ENCODE results near the gene CPT1B. TPM values are rescaled to one million over a fixed set of nuclear protein-coding genes. Genes with fewer than 3 reads are reported as not detected.

The CPT1B gene
- total RNA-seq, 4 donors from 2014 or later, result 5.0 to 19.6 (median 14.6) TPM

DNA sequence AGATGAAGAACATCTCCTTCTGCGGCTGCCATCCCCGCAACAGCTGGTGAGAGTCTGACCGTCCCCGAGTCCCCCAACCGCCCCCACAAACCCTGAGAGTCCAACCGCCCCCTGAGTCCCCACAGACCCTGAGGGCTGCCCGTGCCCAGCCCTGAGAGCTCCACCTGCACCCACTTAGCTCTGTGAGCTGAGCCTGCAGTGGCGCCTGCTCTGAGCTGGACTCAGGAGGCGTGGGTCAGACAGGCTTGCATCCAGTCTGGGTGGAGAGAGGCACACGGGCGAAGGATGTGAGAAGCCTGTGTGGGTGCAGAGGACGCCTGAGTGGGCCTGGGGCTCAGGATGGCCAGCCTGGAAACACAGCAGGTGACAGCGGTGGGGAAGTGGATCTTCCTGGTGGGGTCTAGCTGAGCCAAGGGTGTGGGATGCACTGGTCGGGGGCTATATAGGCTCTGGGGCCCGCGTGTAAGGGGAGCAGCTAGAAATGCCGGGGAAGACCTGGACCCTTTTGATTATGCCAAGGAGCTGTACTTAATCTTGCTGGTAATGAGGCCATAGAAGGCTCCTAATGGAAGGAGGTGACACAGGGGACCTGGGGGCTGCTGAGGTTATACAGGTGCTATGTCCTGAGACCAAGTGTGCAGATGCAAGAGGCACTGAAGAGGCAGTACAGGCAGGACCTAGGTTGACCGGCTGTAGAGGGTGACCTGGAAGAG is 28.9 kb upstream of the CPT1B start:
- H3K9me3 ChIP-seq, result no peaks in the 10 kb centered on the region
- no peak overlapping the region for H3K4me3 ChIP-seq
- H3K4me1 ChIP-seq, result peaks cover 0 to 8% (median 4%) of the 10 kb centered on the region in 4 donors
- H3K27ac ChIP-seq (replicated peaks in 1 of 4), result no peak overlapping the region
- no peaks in the 10 kb centered on the region for H3K36me3 ChIP-seq
- 78% methylated on average over 10 of the region's 18 CpGs for WGBS
- intact Hi-C loops (cut with DNase I), result no loop called here
- no peak for DNase-seq (ENCODE audit: extremely low spot score)
- no peak for TF ChIP-seq POLR2AphosphoS5 (IDR thresholded peaks at IDR 0.05)
- no peak for TF ChIP-seq EP300 (IDR thresholded peaks at IDR 0.05)
- H3K27me3 ChIP-seq, result peaks cover 0 to 90% (median 12%) of the 10 kb centered on the region in 4 donors

- DNase-seq (ENCODE audit: extremely low spot score), result no peak
- TF ChIP-seq POLR2A (IDR thresholded peaks at IDR 0.05; ENCODE audit: low read depth) (no peak), CTCF (IDR thresholded peaks at IDR 0.05) (no peak), POLR2AphosphoS5 (IDR thresholded peaks at IDR 0.05) (no peak), EP300 (IDR thresholded peaks at IDR 0.05) (no peak)
Measured at GRCh38 chr22:50606165-50606945, 28.1 kb upstream of the CPT1B start.

DNA sequence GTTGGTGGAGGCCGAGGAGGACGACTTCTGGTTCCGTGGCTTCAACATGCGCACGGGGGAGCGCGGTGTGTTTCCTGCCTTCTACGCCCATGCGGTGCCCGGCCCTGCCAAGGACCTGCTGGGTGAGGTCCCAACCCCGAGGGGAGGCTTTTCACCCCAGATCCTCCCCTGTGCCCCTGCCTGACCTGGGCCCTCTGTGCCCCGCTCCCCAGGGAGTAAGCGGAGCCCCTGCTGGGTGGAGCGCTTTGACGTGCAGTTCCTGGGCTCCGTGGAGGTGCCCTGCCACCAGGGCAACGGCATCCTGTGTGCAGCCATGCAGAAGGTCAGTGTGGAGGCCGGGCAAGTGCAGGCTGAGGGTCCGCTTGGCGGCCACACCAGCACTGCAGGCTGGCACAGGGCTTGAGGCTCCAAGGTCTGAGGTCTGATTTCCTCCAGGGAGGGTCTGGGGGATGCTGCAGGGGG is 27.4 kb upstream of the CPT1B start:
- 87% methylated on average over 3 of the region's 20 CpGs for WGBS
- TF ChIP-seq POLR2A (IDR thresholded peaks at IDR 0.05; ENCODE audit: low read depth) (no peak), POLR2AphosphoS5 (IDR thresholded peaks at IDR 0.05) (no peak)
- intact Hi-C loops (cut with DNase I), result no loop called here

More at GRCh38 chr22:50606165-50606945, 28.1 kb upstream of the CPT1B start:
- Histone ChIP-seq H3K27me3 (peaks cover 0 to 92% (median 12%) of the 10 kb centered on the region in 4 donors), H3K27ac (replicated peaks in 1 of 4) (no peak overlapping the region), H3K36me3 (no peaks in the 10 kb centered on the region), H3K9me3 (no peaks in the 10 kb centered on the region), H3K4me1 (peaks cover under 1 to 12% (median 5%) of the 10 kb centered on the region in 4 donors), H3K4me3 (no peak overlapping the region)
- WGBS, result 93% methylated on average over 8 of the region's 19 CpGs
- intact Hi-C loops (cut with DNase I), result no loop called here

DNA sequence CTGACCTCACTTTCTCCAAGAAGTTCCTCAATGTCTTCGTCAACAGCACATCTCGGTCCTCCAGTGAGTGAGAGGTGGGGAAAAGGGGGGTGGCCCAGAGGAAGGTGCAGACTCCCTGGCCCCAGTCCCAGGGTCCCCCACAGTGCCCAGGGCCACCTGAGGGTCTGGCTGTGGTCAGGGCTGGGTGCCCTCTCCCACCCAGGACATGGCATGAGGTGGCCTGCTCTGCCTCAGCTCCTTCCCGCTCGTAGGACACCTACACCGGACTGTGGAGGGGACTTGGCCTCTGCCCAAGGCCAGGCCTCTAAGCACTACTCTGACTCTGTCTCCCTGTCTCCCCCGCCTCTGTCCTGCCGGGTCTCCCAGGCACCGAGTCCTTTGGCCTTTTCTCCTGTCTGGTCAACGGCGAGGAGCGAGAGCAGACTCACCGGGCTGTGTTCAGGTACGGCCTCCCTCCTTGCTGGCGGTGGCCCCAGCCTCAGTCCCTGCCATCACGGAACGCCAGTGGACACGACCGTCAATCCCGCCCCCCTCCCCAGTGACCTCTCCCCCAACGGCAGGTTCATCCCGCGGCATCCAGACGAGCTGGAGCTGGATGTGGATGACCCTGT is 26.9 kb upstream of the CPT1B start:
- no peak for DNase-seq (ENCODE audit: extremely low spot score)
- Histone ChIP-seq H3K27me3 (peaks cover 0 to 93% (median 13%) of the 10 kb centered on the region in 4 donors), H3K36me3 (no peaks in the 10 kb centered on the region), H3K4me3 (no peak overlapping the region), H3K27ac (replicated peaks in 1 of 4) (no peak overlapping the region), H3K9me3 (no peaks in the 10 kb centered on the region), H3K4me1 (peaks cover 7 to 24% (median 15%) of the 10 kb centered on the region in 4 donors)
- intact Hi-C loops (cut with DNase I), result no loop called here
- WGBS, result 84% methylated on average over 23 of the region's 23 CpGs
- TF ChIP-seq CTCF (IDR thresholded peaks at IDR 0.05) (no peak), POLR2AphosphoS5 (IDR thresholded peaks at IDR 0.05) (no peak), POLR2A (IDR thresholded peaks at IDR 0.05; ENCODE audit: low read depth) (no peak), EP300 (IDR thresholded peaks at IDR 0.05) (no peak)

More for the DNA sequence above, 27.4 kb upstream of the CPT1B start:
- Histone ChIP-seq H3K36me3 (no peaks in the 10 kb centered on the region), H3K4me3 (no peak overlapping the region), H3K9me3 (no peaks in the 10 kb centered on the region), H3K27ac (replicated peaks in 1 of 4) (no peak overlapping the region), H3K27me3 (peaks cover 0 to 91% (median 12%) of the 10 kb centered on the region in 4 donors), H3K4me1 (peaks cover 4 to 19% (median 11%) of the 10 kb centered on the region in 4 donors)
- no peak for DNase-seq (ENCODE audit: extremely low spot score)

- no peak for DNase-seq (ENCODE audit: extremely low spot score)
- H3K27me3 ChIP-seq, result peaks cover 0 to 94% (median 17%) of the 10 kb centered on the region in 4 donors
- H3K4me3 ChIP-seq, result no peak overlapping the region
- H3K36me3 ChIP-seq, result no peaks in the 10 kb centered on the region
- H3K9me3 ChIP-seq, result no peaks in the 10 kb centered on the region
- H3K27ac ChIP-seq (replicated peaks in 1 of 4), result no peak overlapping the region
- WGBS, result 73% methylated on average over 46 of the region's 103 CpGs
- intact Hi-C loops (cut with DNase I), result no loop called here
- H3K4me1 ChIP-seq, result peaks cover 9 to 30% (median 20%) of the 10 kb centered on the region in 4 donors
- TF ChIP-seq EP300 (IDR thresholded peaks at IDR 0.05) (no peak), CTCF (IDR thresholded peaks at IDR 0.05) (no peak)
Measured at GRCh38 chr22:50604256-50605001, 26.2 kb upstream of the CPT1B start.

All from esophagus muscularis mucosa (tissue), 4 donors.